Endothelial cell of umbilical vein (primary cell): Measurements from ENCODE around the gene UMPS. TPM values are rescaled to one million over a fixed set of nuclear protein-coding genes. Genes with fewer than 3 reads are reported as not detected.

Source experiments
- BruUV-seq: library from RNA; stranded (reverse); fragments of 400-500 nt; replicated peaks from 2 replicates; lab custom pipeline; 2021; lab: Mats Ljungman, UMichigan
- CTCF ChIA-PET: fragments of 300-600, 350-600 bp; sonication (Branson Sonifier 250); formaldehyde crosslinking; loops from one replicate; lab custom pipeline; 2021; ENCODE audit warnings: antibody characterized with exemption, inconsistent platforms; lab: Charles Lee
- POLR2A ChIA-PET: fragments of 300-600, 350-600 bp; sonication (Branson Sonifier 250); formaldehyde crosslinking; loops from one replicate; lab custom pipeline; 2021; ENCODE audit warnings: antibody characterized with exemption, inconsistent platforms; lab: Charles Lee
- DNase-seq: peaks from one replicate; pipeline ENCODE4 v3.0.0-alpha.2; 2011; ENCODE audit warnings: low read depth, low spot score
- FAIRE-seq: peaks from 2 replicates; lab custom pipeline; 2011; peaks lifted over from hg19 to GRCh38; lab: Jason Lieb, UNC
- H2AFZ ChIP-seq: 2 replicates; pipeline ENCODE4 v1.6.0; 2012; ENCODE audit warnings: low read depth, low read length, control low read depth, inconsistent platforms
- H3K27ac ChIP-seq: 2 replicates; pipeline ENCODE4 v1.5.1; 2011; ENCODE audit warnings: low read depth, mild to moderate bottlenecking, control low read depth, low read length, moderate library complexity; ENCODE audit not compliant: insufficient read depth
- H3K27me3 ChIP-seq, 2 experiments: 2 replicates each; pipeline versions ENCODE4 v1.6.0 to v1.6.1; 2011; ENCODE audit warnings: low read length in 2 of 2, mixed read lengths in 1 of 2; ENCODE audit not compliant: control insufficient read depth in 2 of 2, insufficient read depth in 2 of 2
- H3K36me3 ChIP-seq, 2 experiments: 2 replicates in 1 of 2; 3 replicates in 1 of 2; pipeline ENCODE4 v1.5.1; 2011; ENCODE audit warnings: low read length in 2 of 2, mild to moderate bottlenecking in 1 of 2, moderate library complexity in 1 of 2; ENCODE audit not compliant: control insufficient read depth in 2 of 2, insufficient read depth in 2 of 2; ENCODE audit errors: extremely low read depth in 1 of 2
- H3K4me1 ChIP-seq: 3 replicates; pipeline ENCODE4 v1.5.1; 2011; ENCODE audit warnings: mild to moderate bottlenecking, low read length; ENCODE audit not compliant: control insufficient read depth, insufficient read depth; ENCODE audit errors: extremely low read depth
- H3K4me2 ChIP-seq: 2 replicates; pipeline ENCODE4 v1.6.1; 2011; ENCODE audit warnings: low read length, control low read depth, mixed read lengths; ENCODE audit not compliant: insufficient read depth
- H3K4me3 ChIP-seq, 3 experiments: fragments of 200-600 bp in 1 of 3; sonication (generic), shearing (Covaris generic) in 1 of 3; replicated peaks in 1 of 3; 2 replicates each; pipeline ENCODE4 v1.5.1; 2011 to 2016; ENCODE audit warnings: control low read depth in 3 of 3, low read length in 3 of 3, mild to moderate bottlenecking in 2 of 3, inconsistent platforms in 1 of 3, low read depth in 1 of 3, moderate library complexity in 1 of 3; ENCODE audit not compliant: insufficient read depth in 1 of 3
- H3K79me2 ChIP-seq: 2 replicates; pipeline ENCODE4 v1.6.0; 2012; ENCODE audit warnings: low read length, inconsistent platforms; ENCODE audit not compliant: control insufficient read depth, insufficient read depth
- H3K9ac ChIP-seq: replicated peaks from 2 replicates; pipeline ENCODE3; 2011; ENCODE audit warnings: low read length, control low read depth; ENCODE audit not compliant: insufficient read depth; ENCODE audit errors: extremely low read depth
- H3K9me1 ChIP-seq: replicated peaks from 3 replicates; pipeline ENCODE4 v1.6.0; 2011; ENCODE audit warnings: mild to moderate bottlenecking, low read length; ENCODE audit not compliant: control insufficient read depth, insufficient read depth; ENCODE audit errors: extremely low read depth
- H3K9me3 ChIP-seq: replicated peaks from 2 replicates; pipeline ENCODE4 v1.5.1; 2012; ENCODE audit warnings: low read length, inconsistent platforms; ENCODE audit not compliant: control insufficient read depth, insufficient read depth
- H4K20me1 ChIP-seq: replicated peaks from 2 replicates; pipeline ENCODE3; 2011; ENCODE audit warnings: mild to moderate bottlenecking, low read length; ENCODE audit not compliant: control insufficient read depth, insufficient read depth; ENCODE audit errors: extremely low read depth
- EZH2 ChIP-seq: IDR thresholded peaks from 2 replicates; pipeline ENCODE4 v1.6.1; 2012; ENCODE audit warnings: borderline replicate concordance, low read depth, mild to moderate bottlenecking, moderate library complexity, low read length, inconsistent platforms; ENCODE audit not compliant: severe bottlenecking
- MYC ChIP-seq: IDR thresholded peaks from one replicate; pipeline ENCODE4 v1.6.1; 2011; ENCODE audit warnings: mild to moderate bottlenecking, low read depth, low read length
- dilution Hi-C: fragments of 300-500 bp; cut with MboI; formaldehyde crosslinking; loops from one replicate; pipeline ENCODE4 v1.15.0; 2019; ENCODE audit warnings: low sequenced_read_pairs; ENCODE audit not compliant: extremely low pct_ligation_motif_present
- intact Hi-C: fragments of 100-400 bp; cut with micrococcal nuclease; formaldehyde crosslinking; loops from one replicate; pipeline ENCODE4 v1.10.0; 2022
- polyA plus RNA-seq, 4 experiments: library from polyadenylated mRNA; depleted of rRNA in 3 of 4; stranded (reverse) in 3 of 4; unstranded in 1 of 4; fragments of >200 nt; gene quantifications; 2 replicates each; pipeline versions ENCODE4 v1.2.1 to v1.2.3, GENCODE V29; 2011 to 2012; ENCODE audit warnings: missing spikeins in 1 of 4
- total RNA-seq: library from RNA; stranded (reverse); gene quantifications from 2 replicates; pipeline ENCODE4 v1.2.3, GENCODE V29; 2021
- TF ChIP-seq, protein P1 (sequence below): IDR thresholded peaks from 2 replicates; pipeline ENCODE4 v1.6.1; 2011; ENCODE audit not compliant: insufficient read depth, insufficient read length
- TF ChIP-seq, protein P2 (sequence below), 2 donors: IDR thresholded peaks; 1 replicate in 1 of 2; 2 replicates in 1 of 2; pipeline ENCODE4 v1.5.1; 2011; ENCODE audit warnings: low read length in 2 of 2, mild to moderate bottlenecking in 2 of 2, moderate library complexity in 2 of 2, control low read depth in 1 of 2, inconsistent platforms in 1 of 2, low read depth in 1 of 2; ENCODE audit not compliant: insufficient read depth in 1 of 2; ENCODE audit errors: extremely low read depth in 1 of 2

Gene UMPS
- total and polyA plus RNA-seq, 2 donors (not counting 3 experiments of a cell fraction or from before 2014, with no cell fraction given) = 38.6 to 50.2 TPM

DNA sequence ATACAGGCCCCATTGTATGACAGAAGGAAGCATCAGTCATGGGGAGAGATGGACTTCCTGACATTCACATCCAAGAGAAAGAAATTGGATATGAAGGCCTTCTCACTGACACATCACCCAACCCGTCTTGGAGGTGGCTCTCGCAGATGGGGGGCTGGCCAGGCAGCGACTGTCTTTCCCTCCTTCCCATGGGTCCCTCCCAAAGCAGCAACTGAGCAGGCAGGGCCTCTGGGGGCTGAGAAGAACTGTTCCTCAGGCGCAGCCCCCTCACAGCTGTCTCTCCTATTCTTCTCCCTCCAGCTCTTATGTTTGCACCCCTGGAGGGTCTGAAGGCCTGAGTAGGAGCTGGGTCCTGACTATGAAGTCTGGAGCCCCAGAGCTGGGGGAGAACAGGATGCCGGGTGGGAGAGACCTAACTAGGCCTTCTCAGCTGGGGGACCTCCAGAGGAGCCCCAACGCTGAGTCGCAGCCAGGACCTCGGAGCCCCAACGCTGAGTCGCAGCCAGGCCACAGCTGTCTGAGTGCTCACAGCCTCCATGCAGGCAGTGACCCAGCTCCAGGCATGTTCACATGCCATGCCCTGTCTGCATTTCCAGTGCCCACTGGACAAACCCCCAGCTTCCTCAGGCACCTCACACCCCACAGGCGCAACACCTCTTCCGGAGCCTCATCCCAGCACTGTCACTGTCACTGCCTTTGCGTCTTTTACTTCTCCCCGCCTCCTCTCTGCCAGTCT, 29.6 kb downstream of the UMPS start:
- no TSS peak for BruUV-seq
- H3K4me1 ChIP-seq = no peaks in the 10 kb centered on the region
- DNase-seq (no peak), FAIRE-seq (no peak)
- H3K27me3 ChIP-seq = no peaks in the 10 kb centered on the region
- no peak overlapping the region for H3K27ac ChIP-seq
- no peak overlapping the region for H2AFZ ChIP-seq
- H3K79me2 ChIP-seq = no peaks in the 10 kb centered on the region
- dilution Hi-C loops (loop anchor here (25.0 kb wide), 1 partner anchor 127 kb away; the partner anchor contains the start of gene ITGB5), intact Hi-C loops (loop anchor here (5.0 to 10.0 kb wide), 2 partner anchors 395 to 677 kb away; no protein-coding TSS in a partner anchor)
- no peaks in the 10 kb centered on the region for H3K9me1 ChIP-seq
- CTCF ChIA-PET = interaction anchor here (1.1 to 8.6 kb wide), 27 partner anchors 11 to 679 kb away, joined by 3 to 424 read pairs (median 8); partner anchors contain the start of genes ITGB5 and UMPS
- H3K4me2 ChIP-seq = no peak overlapping the region
- no peaks in the 10 kb centered on the region for H4K20me1 ChIP-seq
- peaks cover 0 to 6% of the 10 kb centered on the region in 2 experiments for H3K36me3 ChIP-seq
- TF ChIP-seq MYC (no peak), EZH2 (no peak)
- TF ChIP-seq, protein P1, sequence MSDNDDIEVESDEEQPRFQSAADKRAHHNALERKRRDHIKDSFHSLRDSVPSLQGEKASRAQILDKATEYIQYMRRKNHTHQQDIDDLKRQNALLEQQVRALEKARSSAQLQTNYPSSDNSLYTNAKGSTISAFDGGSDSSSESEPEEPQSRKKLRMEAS = no peak
- TF ChIP-seq, protein P2, sequence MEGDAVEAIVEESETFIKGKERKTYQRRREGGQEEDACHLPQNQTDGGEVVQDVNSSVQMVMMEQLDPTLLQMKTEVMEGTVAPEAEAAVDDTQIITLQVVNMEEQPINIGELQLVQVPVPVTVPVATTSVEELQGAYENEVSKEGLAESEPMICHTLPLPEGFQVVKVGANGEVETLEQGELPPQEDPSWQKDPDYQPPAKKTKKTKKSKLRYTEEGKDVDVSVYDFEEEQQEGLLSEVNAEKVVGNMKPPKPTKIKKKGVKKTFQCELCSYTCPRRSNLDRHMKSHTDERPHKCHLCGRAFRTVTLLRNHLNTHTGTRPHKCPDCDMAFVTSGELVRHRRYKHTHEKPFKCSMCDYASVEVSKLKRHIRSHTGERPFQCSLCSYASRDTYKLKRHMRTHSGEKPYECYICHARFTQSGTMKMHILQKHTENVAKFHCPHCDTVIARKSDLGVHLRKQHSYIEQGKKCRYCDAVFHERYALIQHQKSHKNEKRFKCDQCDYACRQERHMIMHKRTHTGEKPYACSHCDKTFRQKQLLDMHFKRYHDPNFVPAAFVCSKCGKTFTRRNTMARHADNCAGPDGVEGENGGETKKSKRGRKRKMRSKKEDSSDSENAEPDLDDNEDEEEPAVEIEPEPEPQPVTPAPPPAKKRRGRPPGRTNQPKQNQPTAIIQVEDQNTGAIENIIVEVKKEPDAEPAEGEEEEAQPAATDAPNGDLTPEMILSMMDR (IDR thresholded peaks at IDR 0.05; ENCODE audit: extremely low read depth in 1 of 2, insufficient read depth in 1 of 2, low read depth in 1 of 2, low read length in 2 of 2) = no peak
- H3K9ac ChIP-seq = no peak overlapping the region
- H3K4me3 ChIP-seq = no peak overlapping the region
- POLR2A ChIA-PET = no interaction called here
- H3K9me3 ChIP-seq = no peaks in the 10 kb centered on the region
